Endodermal cell (in vitro differentiated cells): ENCODE results near the gene PER2. TPM values are rescaled to one million over a fixed set of nuclear protein-coding genes. Genes with fewer than 3 reads are reported as not detected.

Experiments
- DNase-seq: peaks from one replicate; pipeline ENCODE4 v3.0.0-alpha.2; 2017
- H3K27ac ChIP-seq: 2 replicates; pipeline ENCODE4 v1.5.1; 2013; ENCODE audit warnings: mild to moderate bottlenecking, low read depth, low read length, moderate library complexity
- H3K27me3 ChIP-seq: 2 replicates; pipeline ENCODE4 v1.6.1; 2013; ENCODE audit warnings: mild to moderate bottlenecking, low read length, moderate library complexity; ENCODE audit not compliant: insufficient read depth, control insufficient read depth, poor library complexity, severe bottlenecking
- H3K36me3 ChIP-seq: 2 replicates; pipeline ENCODE4 v1.7.0; 2013; ENCODE audit warnings: mild to moderate bottlenecking, low read length, moderate library complexity; ENCODE audit not compliant: control insufficient read depth, insufficient read depth
- H3K4me1 ChIP-seq: one replicate; pipeline ENCODE4 v1.7.0; 2013; ENCODE audit warnings: low read length; ENCODE audit not compliant: control insufficient read depth, insufficient read depth
- H3K4me3 ChIP-seq: 2 replicates; pipeline ENCODE4 v1.5.1; 2013; ENCODE audit warnings: mild to moderate bottlenecking, low read length, moderate library complexity
- H3K9ac ChIP-seq: 2 replicates; pipeline ENCODE4 v1.6.1; 2013; ENCODE audit warnings: mild to moderate bottlenecking, low read length, moderate library complexity; ENCODE audit not compliant: poor library complexity, severe bottlenecking; ENCODE audit errors: extremely low read depth
- H3K9me3 ChIP-seq: 2 replicates; pipeline ENCODE4 v1.6.1; 2013; ENCODE audit warnings: mild to moderate bottlenecking, low read length, moderate library complexity; ENCODE audit not compliant: control insufficient read depth
- H3K27ac Mint-ChIP-seq: 2 replicates; pipeline ENCODE4 v1.8.0; 2020; ENCODE audit warnings: mixed read lengths
- H3K27me3 Mint-ChIP-seq: 2 replicates; pipeline ENCODE4 v1.8.0; 2021; ENCODE audit warnings: mild to moderate bottlenecking, mixed read lengths; ENCODE audit not compliant: insufficient read depth
- H3K36me3 Mint-ChIP-seq: 2 replicates; pipeline ENCODE4 v1.8.0; 2020; ENCODE audit warnings: low read depth, mixed read lengths
- H3K4me1 Mint-ChIP-seq: 2 replicates; pipeline ENCODE4 v1.8.0; 2020; ENCODE audit warnings: mixed read lengths
- H3K4me3 Mint-ChIP-seq: 2 replicates; pipeline ENCODE4 v1.8.0; 2020; ENCODE audit warnings: mild to moderate bottlenecking, moderate library complexity, mixed read lengths
- H3K9me3 Mint-ChIP-seq: 2 replicates; pipeline ENCODE4 v1.8.0; 2020; ENCODE audit warnings: mild to moderate bottlenecking, mixed read lengths
- CTCF ChIP-seq: fragments of 200-600 bp; sonication (generic); conservative IDR thresholded peaks from 2 replicates; pipeline ENCODE4 v1.5.0; 2021; ENCODE audit warnings: antibody characterized with exemption, mild to moderate bottlenecking
- WGBS, 2 experiments: methylation state at CpG; one replicate each; pipeline versions ENCODE4 v1.1.5 to v1.1.7; 2013; ENCODE audit warnings: missing lambda C conversion rate in 2 of 2, mixed read lengths in 1 of 2; ENCODE audit not compliant: insufficient coverage in 1 of 2, insufficient read length in 1 of 2; 5-methylcytosine and 5-hydroxymethylcytosine counted together
- total RNA-seq, 2 donors: library from RNA; stranded (reverse); fragmentation: NEBNext Ultra II Directional in 1 of 2; extraction: Animal tissue kit (Norgen Biotek cat#: 25700) in 1 of 2; gene quantifications; 2 replicates in 1 of 2; 3 replicates in 1 of 2; pipeline ENCODE4 v1.2.1, GENCODE V29; 2021

PER2 gene
- total RNA-seq, 2 donors from 2014 or later: 9.7 to 13.5 TPM

- Mint-ChIP-seq H3K4me3 (no peak overlapping the region), H3K9me3 (no peaks in the 10 kb centered on the region), H3K4me1 (no peaks in the 10 kb centered on the region), H3K27me3 (no peaks in the 10 kb centered on the region), H3K36me3 (peaks cover 42% of the 10 kb centered on the region), H3K27ac (no peak overlapping the region)
- no peaks in the 10 kb centered on the region for H3K4me1 ChIP-seq
- 89 to 93% methylated on average over 2 to 4 of the region's 4 CpGs for WGBS, 2 experiments
- H3K27me3 ChIP-seq: no peaks in the 10 kb centered on the region
- H3K4me3 ChIP-seq: no peak overlapping the region
- no peaks in the 10 kb centered on the region for H3K9me3 ChIP-seq
- DNase-seq: no peak
- no peak overlapping the region for H3K9ac ChIP-seq
- no peak overlapping the region for H3K27ac ChIP-seq
- peaks cover 55% of the 10 kb centered on the region for H3K36me3 ChIP-seq
- TF ChIP-seq CTCF: no peak
Measured at GRCh38 chr2:238254095-238254723, 34.2 kb downstream of the PER2 start.

GRCh38 chr2:238252766-238253630 lies 35.4 kb downstream of the PER2 start:
- TF ChIP-seq CTCF: no peak
- H3K4me3 ChIP-seq: no peak overlapping the region
- Mint-ChIP-seq H3K9me3 (no peaks in the 10 kb centered on the region), H3K27me3 (no peaks in the 10 kb centered on the region), H3K27ac (no peak overlapping the region), H3K4me3 (no peak overlapping the region), H3K4me1 (no peaks in the 10 kb centered on the region), H3K36me3 (peaks cover 37% of the 10 kb centered on the region)
- no peak overlapping the region for H3K27ac ChIP-seq
- H3K36me3 ChIP-seq: peaks cover 55% of the 10 kb centered on the region
- no peaks in the 10 kb centered on the region for H3K4me1 ChIP-seq
- no peak overlapping the region for H3K9ac ChIP-seq
- no peaks in the 10 kb centered on the region for H3K9me3 ChIP-seq
- no peak for DNase-seq
- 94 to 98% methylated on average over 30 to 35 of the region's 35 CpGs for WGBS, 2 experiments
- H3K27me3 ChIP-seq: no peaks in the 10 kb centered on the region

GRCh38 chr2:238251986-238252385 lies 36.4 kb downstream of the PER2 start:
- no peaks in the 10 kb centered on the region for H3K4me1 Mint-ChIP-seq
- Histone ChIP-seq H3K36me3 (peaks cover 59% of the 10 kb centered on the region), H3K9ac (no peak overlapping the region), H3K27ac (no peak overlapping the region), H3K4me3 (no peak overlapping the region), H3K27me3 (no peaks in the 10 kb centered on the region), H3K9me3 (no peaks in the 10 kb centered on the region), H3K4me1 (no peaks in the 10 kb centered on the region)
- peaks cover 47% of the 10 kb centered on the region for H3K36me3 Mint-ChIP-seq
- H3K27me3 Mint-ChIP-seq: no peaks in the 10 kb centered on the region
- no peak overlapping the region for H3K4me3 Mint-ChIP-seq
- no peak for DNase-seq
- H3K27ac Mint-ChIP-seq: no peak overlapping the region
- 94 to 96% methylated on average over 9 to 11 of the region's 11 CpGs for WGBS, 2 experiments
- H3K9me3 Mint-ChIP-seq: no peaks in the 10 kb centered on the region
- TF ChIP-seq CTCF: no peak
